GM18502 (cell line): ENCODE results near the gene MTRF1.
"Not testable (repeated sequence)": the region's sequence is repeated elsewhere in the genome, so short reads cannot be mapped to it uniquely, and the experiment has no call there.

Experiments
- ATAC-seq: cut with Tn5 transposase; IDR thresholded peaks from one replicate; pipeline ENCODE4 v1.9.1; 2021; ENCODE audit warnings: mild to moderate bottlenecking; ENCODE audit not compliant: unreplicated experiment, poor library complexity

The MTRF1 gene

DNA sequence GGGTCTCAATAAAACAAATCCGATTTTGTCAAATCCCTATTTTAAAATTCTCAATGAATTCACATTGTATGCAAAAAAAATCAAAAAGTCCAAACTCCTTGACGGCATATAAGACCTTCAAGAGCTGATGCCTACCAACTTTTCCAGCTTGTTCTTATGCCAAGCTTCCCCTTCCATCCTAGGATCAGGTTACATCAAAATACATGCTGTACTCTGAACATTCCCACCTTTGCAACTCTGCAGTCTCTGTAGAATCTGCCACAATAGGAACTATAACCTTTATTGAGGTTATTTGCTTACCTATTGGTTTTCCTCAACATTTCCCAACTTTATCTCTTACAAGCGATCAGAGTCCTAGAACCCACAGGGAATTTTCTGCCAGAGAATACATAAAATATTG, 76.9 kb downstream of the MTRF1 start:
- ATAC-seq, result no peak

DNA sequence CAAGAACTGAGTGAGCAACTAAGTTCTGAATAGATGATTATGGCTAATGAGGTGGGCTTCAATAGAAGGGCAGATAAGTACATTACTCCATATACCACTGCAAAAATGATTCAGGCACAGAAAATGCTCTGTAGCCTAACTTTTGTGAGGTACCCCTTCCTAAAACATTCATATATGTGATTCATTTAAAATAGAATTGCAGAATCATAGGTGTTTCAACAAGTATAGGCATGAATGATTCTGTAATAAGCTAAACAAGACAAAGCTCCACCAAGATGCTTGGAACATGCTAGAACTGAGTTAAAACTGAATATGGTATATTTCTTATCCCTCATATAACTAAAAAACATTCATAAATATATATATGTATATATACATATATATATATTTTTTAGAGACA, 81.1 kb downstream of the MTRF1 start:
- no peak for ATAC-seq

DNA sequence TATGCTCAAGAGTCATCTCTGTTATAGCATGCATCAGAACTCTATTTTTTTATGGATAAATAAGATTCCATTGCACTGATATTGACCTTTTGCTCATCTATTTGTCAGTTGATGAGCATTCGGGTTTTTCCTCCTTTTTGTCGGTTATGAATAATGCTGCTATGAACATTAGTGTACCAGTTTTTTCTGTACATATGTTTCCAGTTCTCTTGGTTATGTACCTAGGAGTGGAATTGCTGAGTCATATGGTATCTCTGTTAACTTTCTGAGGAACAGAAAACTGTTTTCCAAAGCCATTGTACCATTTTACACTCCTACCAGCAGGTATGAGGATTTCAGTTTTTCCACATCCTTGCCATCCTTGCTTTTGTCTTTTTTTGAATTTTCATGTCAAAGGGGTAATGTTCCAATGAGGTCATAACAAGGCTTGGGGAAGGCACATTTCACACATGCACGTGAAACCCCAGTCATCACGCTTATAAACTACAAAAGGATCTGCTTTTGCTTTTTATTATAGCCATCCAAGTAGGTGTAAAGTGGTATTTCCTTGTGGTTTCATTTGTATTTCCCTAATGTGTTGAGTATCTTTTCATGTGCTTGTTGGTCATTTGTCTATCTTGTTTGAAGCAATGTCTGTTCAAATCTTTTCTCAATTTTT, 83.7 kb downstream of the MTRF1 start:
- ATAC-seq, result no peak

DNA sequence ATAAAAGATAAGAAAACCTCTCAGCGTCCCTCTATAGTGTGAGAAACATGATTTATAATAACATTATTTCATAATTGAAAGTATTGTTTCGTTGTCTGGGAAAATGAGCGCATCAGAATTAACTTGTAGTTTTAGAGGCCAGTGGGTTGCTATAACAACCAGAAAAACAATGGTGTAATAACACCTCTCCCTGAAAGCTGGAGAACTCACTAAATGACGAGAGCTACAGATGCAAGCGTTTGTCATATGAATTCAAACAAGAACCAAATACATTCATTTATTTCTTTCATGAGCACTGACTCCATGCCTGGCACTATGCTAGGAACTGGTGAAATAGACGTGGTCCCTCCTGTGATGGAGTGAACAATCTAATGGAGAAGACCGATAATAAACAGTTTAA, 85.3 kb downstream of the MTRF1 start:
- ATAC-seq, result no peak

DNA sequence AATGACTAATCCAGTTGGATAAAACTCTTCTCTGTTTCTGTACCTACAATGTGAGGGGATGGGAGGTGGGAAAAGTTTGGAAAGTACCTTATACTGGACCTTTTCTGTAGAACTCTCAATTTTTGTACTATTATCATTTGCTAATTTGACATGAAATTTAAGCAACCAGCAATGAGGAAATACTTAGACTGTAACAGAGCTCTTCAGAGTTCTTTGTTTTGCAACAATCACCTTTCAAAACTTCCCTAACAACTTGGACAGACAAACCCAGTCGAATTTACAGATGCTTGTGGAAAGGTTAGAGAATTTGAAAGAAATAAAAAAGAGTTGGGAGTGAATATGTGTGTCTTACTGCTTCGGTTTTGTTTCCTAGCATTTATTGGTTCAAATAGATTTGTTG, 85.8 kb downstream of the MTRF1 start:
- ATAC-seq, result no peak

DNA sequence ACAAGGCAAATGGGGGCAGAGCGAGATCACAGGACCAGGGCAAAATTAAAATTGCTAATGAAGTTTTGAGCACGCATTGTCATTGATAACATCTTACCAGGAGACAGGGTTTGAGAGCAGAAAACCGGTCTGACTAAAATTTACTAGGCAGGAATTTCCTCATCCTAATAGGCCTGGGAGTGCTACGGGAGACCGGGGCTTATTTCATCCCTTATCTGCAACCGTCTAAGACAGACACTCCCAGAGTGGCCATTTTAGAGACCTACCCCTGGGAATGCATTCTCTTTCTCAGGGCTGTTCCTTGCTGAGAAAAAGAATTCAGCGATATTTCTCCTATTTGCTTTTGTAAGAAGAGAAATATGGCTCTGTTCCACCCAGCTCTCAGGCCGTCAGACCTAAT, 87.8 kb downstream of the MTRF1 start:
- ATAC-seq, result not testable (repeated sequence)
